HEK293 (cell line): ENCODE measurements around the gene GALNS.
A peak's percentile ranks its signal among the peaks of the same experiment; 100 is the strongest.

Experiments
- BCL11B ChIP-seq: fragments of 450-650 bp; formaldehyde crosslinking; IDR thresholded peaks from 2 replicates; pipeline ENCODE4 v1.5.1; 2016; ENCODE audit warnings: low read depth, missing biosample characterization, missing genetic modification characterization
- GLI4 ChIP-seq: fragments of 450-650 bp; formaldehyde crosslinking; IDR thresholded peaks from 2 replicates; pipeline ENCODE4 v1.5.1; 2016; ENCODE audit warnings: missing biosample characterization, missing genetic modification characterization
- KLF1 ChIP-seq: fragments of 450-650 bp; formaldehyde crosslinking; IDR thresholded peaks from 2 replicates; pipeline ENCODE4 v1.5.1; 2016; ENCODE audit warnings: missing biosample characterization, missing genetic modification characterization
- KLF8 ChIP-seq: fragments of 450-650 bp; formaldehyde crosslinking; IDR thresholded peaks from 2 replicates; pipeline ENCODE4 v1.5.1; 2016; ENCODE audit warnings: missing biosample characterization, missing genetic modification characterization
- KLF9 ChIP-seq: fragments of 450-650 bp; formaldehyde crosslinking; IDR thresholded peaks from 2 replicates; pipeline ENCODE4 v1.5.1; 2016; ENCODE audit warnings: missing biosample characterization, missing genetic modification characterization, low read depth
- MYNN ChIP-seq: fragments of 450-650 bp; formaldehyde crosslinking; IDR thresholded peaks from 2 replicates; pipeline ENCODE4 v1.5.1; 2016; ENCODE audit warnings: missing biosample characterization, missing genetic modification characterization, borderline replicate concordance
- PRDM10 ChIP-seq: fragments of 450-650 bp; formaldehyde crosslinking; IDR thresholded peaks from 2 replicates; pipeline ENCODE4 v1.5.1; 2016; ENCODE audit warnings: missing biosample characterization, missing genetic modification characterization
- PRDM4 ChIP-seq: fragments of 450-650 bp; formaldehyde crosslinking; IDR thresholded peaks from 2 replicates; pipeline ENCODE4 v1.5.1; 2017; ENCODE audit warnings: missing biosample characterization, missing genetic modification characterization
- RBAK ChIP-seq: fragments of 450-650 bp; formaldehyde crosslinking; IDR thresholded peaks from 2 replicates; pipeline ENCODE4 v1.5.1; 2016; ENCODE audit warnings: missing biosample characterization, missing genetic modification characterization
- REST ChIP-seq: fragments of 450-650 bp; formaldehyde crosslinking; IDR thresholded peaks from 2 replicates; pipeline ENCODE4 v1.5.1; 2016; ENCODE audit warnings: missing biosample characterization, missing genetic modification characterization
- SP2 ChIP-seq: fragments of 450-650 bp; formaldehyde crosslinking; IDR thresholded peaks from 2 replicates; pipeline ENCODE4 v1.5.1; 2016; ENCODE audit warnings: missing biosample characterization, missing genetic modification characterization
- SP7 ChIP-seq: fragments of 450-650 bp; formaldehyde crosslinking; IDR thresholded peaks from 2 replicates; pipeline ENCODE4 v1.5.1; 2016; ENCODE audit warnings: missing biosample characterization, missing genetic modification characterization
- ZBTB1 ChIP-seq: fragments of 450-650 bp; formaldehyde crosslinking; IDR thresholded peaks from 2 replicates; pipeline ENCODE4 v1.5.1; 2016; ENCODE audit warnings: missing biosample characterization, missing genetic modification characterization
- ZBTB17 ChIP-seq: fragments of 450-650 bp; formaldehyde crosslinking; IDR thresholded peaks from 2 replicates; pipeline ENCODE4 v1.5.1; 2016; ENCODE audit warnings: missing biosample characterization, missing genetic modification characterization
- ZFP41 ChIP-seq: fragments of 450-650 bp; formaldehyde crosslinking; IDR thresholded peaks from 2 replicates; pipeline ENCODE4 v1.5.1; 2016; ENCODE audit warnings: missing biosample characterization, missing genetic modification characterization, borderline replicate concordance
- ZFP69B ChIP-seq: fragments of 450-650 bp; formaldehyde crosslinking; IDR thresholded peaks from 2 replicates; pipeline ENCODE4 v1.5.1; 2016; ENCODE audit warnings: missing biosample characterization, missing genetic modification characterization
- ZNF112 ChIP-seq: fragments of 450-650 bp; formaldehyde crosslinking; IDR thresholded peaks from 2 replicates; pipeline ENCODE4 v1.5.0; 2017; ENCODE audit warnings: missing biosample characterization, missing genetic modification characterization
- ZNF140 ChIP-seq: fragments of 450-650 bp; formaldehyde crosslinking; IDR thresholded peaks from 2 replicates; pipeline ENCODE4 v1.5.1; 2016; ENCODE audit warnings: missing biosample characterization, missing genetic modification characterization
- ZNF16 ChIP-seq: fragments of 450-650 bp; formaldehyde crosslinking; IDR thresholded peaks from 2 replicates; pipeline ENCODE4 v1.5.1; 2016; ENCODE audit warnings: low read depth, missing biosample characterization, missing genetic modification characterization
- ZNF175 ChIP-seq: fragments of 450-650 bp; formaldehyde crosslinking; IDR thresholded peaks from 2 replicates; pipeline ENCODE4 v1.5.1; 2016; ENCODE audit warnings: missing biosample characterization, missing genetic modification characterization
- ZNF239 ChIP-seq: fragments of 450-650 bp; formaldehyde crosslinking; IDR thresholded peaks from 2 replicates; pipeline ENCODE4 v1.5.1; 2016; ENCODE audit warnings: missing biosample characterization, missing genetic modification characterization
- ZNF292 ChIP-seq: fragments of 450-650 bp; formaldehyde crosslinking; IDR thresholded peaks from 2 replicates; pipeline ENCODE4 v1.5.1; 2016; ENCODE audit warnings: low read depth, missing biosample characterization, missing genetic modification characterization, borderline replicate concordance
- ZNF423 ChIP-seq: fragments of 450-650 bp; formaldehyde crosslinking; IDR thresholded peaks from 2 replicates; pipeline ENCODE4 v1.5.1; 2016; ENCODE audit warnings: missing biosample characterization, missing genetic modification characterization
- ZNF449 ChIP-seq: fragments of 450-650 bp; formaldehyde crosslinking; IDR thresholded peaks from 2 replicates; pipeline ENCODE4 v1.5.1; 2017; ENCODE audit warnings: missing biosample characterization, mild to moderate bottlenecking, missing genetic modification characterization, moderate library complexity
- ZNF510 ChIP-seq: fragments of 450-650 bp; formaldehyde crosslinking; IDR thresholded peaks from 2 replicates; pipeline ENCODE4 v1.5.1; 2018; ENCODE audit warnings: mild to moderate bottlenecking, missing genetic modification characterization, missing biosample characterization; ENCODE audit not compliant: insufficient replicate concordance
- ZNF580 ChIP-seq: fragments of 450-650 bp; formaldehyde crosslinking; IDR thresholded peaks from 2 replicates; pipeline ENCODE4 v1.5.1; 2016; ENCODE audit warnings: missing biosample characterization, missing genetic modification characterization
- ZNF600 ChIP-seq: fragments of 450-650 bp; formaldehyde crosslinking; IDR thresholded peaks from 2 replicates; pipeline ENCODE4 v1.5.1; 2016; ENCODE audit warnings: missing biosample characterization, missing genetic modification characterization
- ZNF629 ChIP-seq: fragments of 450-650 bp; formaldehyde crosslinking; IDR thresholded peaks from 2 replicates; pipeline ENCODE4 v1.5.1; 2017; ENCODE audit warnings: missing biosample characterization, missing genetic modification characterization
- ZNF658 ChIP-seq: fragments of 450-650 bp; formaldehyde crosslinking; IDR thresholded peaks from 2 replicates; pipeline ENCODE4; 2016; ENCODE audit warnings: missing biosample characterization, missing genetic modification characterization

GALNS gene

GRCh38 chr16:88856828-88857727, at the start of gene GALNS, which contains the start of gene TRAPPC2L (continued):
- TF ChIP-seq GLI4 (tag by site-specific recombination) (no peak), PRDM4 (0 out of 2 replicates have a peak, but pooled peaks have one; percentile 28), ZNF658 (tag by site-specific recombination) (no peak), ZBTB17 (tag by site-specific recombination) (peak; percentile 78; the same call in 1 of the 2 replicates), ZFP69B (tag by site-specific recombination) (0 out of 2 replicates have a peak, but pooled peaks have one; percentile 27), ZNF16 (tag by site-specific recombination) (no peak), ZNF580 (tag by site-specific recombination) (no peak), MYNN (tag by site-specific recombination) (peak; percentile 87), ZNF510 (tag by site-specific recombination) (no peak), SP2 (peak; percentile 81), ZNF423 (tag by site-specific recombination) (no peak), RBAK (tag by site-specific recombination) (no peak), KLF1 (tag by site-specific recombination) (no peak; the same call in 1 of the 2 replicates), ZNF449 (tag by site-specific recombination) (no peak), ZNF112 (tag by site-specific recombination) (no peak), ZNF629 (tag by site-specific recombination) (0 out of 2 replicates have a peak, but pooled peaks have one; percentile 14), ZFP41 (tag by site-specific recombination) (no peak), ZNF140 (no peak), KLF9 (tag by site-specific recombination) (peak; percentile 79), ZNF239 (no peak), ZBTB1 (no peak), ZNF175 (tag by site-specific recombination) (no peak), REST (tag by site-specific recombination) (no peak), BCL11B (tag by site-specific recombination) (no peak), KLF8 (tag by site-specific recombination) (peak; percentile 66), ZNF292 (tag by site-specific recombination) (no peak), SP7 (tag by site-specific recombination) (peak; percentile 46; the same call in 1 of the 2 replicates), ZNF600 (no peak), PRDM10 (tag by site-specific recombination) (no peak)
